GM12878 (cell line): Measurements from ENCODE around the gene SELPLG. TPM values are rescaled to one million over a fixed set of nuclear protein-coding genes. Genes with fewer than 3 reads are reported as not detected.

Experiments
- ATAC-seq: fragments of 200-7000 bp; cut with Tn5 transposase; 3 replicates; pipeline ENCODE4 v1.9.1; 2020; ENCODE audit warnings: mild to moderate bottlenecking, moderate library complexity
- BruUV-seq: library from RNA; stranded (reverse); fragments of 400-500 nt; replicated peaks from 2 replicates; lab custom pipeline; 2021; lab: Mats Ljungman, UMichigan
- CTCF ChIA-PET: fragments of 300-600 bp; sonication (Branson Sonifier 250); formaldehyde crosslinking; extraction: SDS; loops from one replicate; lab custom pipeline; 2021; ENCODE audit warnings: inconsistent platforms; lab: Yijun Ruan, JAX
- POLR2A ChIA-PET: fragments of 350-600 bp; formaldehyde crosslinking; extraction: SDS; loops from one replicate; lab custom pipeline; 2021; ENCODE audit warnings: inconsistent platforms; lab: Charles Lee
- RAD21 ChIA-PET: fragments of 300-600 bp; sonication (Branson Sonifier 250); formaldehyde crosslinking; loops from one replicate; lab custom pipeline; 2023; ENCODE audit warnings: antibody characterized with exemption; ENCODE audit not compliant: unreplicated experiment; lab: Charles Lee
- SMC1A ChIA-PET: fragments of 300-600 bp; sonication (Branson Sonifier 250); formaldehyde crosslinking; loops from one replicate; lab custom pipeline; 2023; ENCODE audit not compliant: unreplicated experiment, uncharacterized antibody; lab: Charles Lee
- DNase-seq: peaks from one replicate; pipeline ENCODE4 v3.0.0-alpha.2; 2011; ENCODE audit warnings: low read depth, low spot score
- FAIRE-seq: peaks from 3 replicates; lab custom pipeline; 2011; peaks lifted over from hg19 to GRCh38; lab: Jason Lieb, UNC
- H2AFZ ChIP-seq: 2 replicates; pipeline ENCODE4 v1.6.0; 2011; ENCODE audit warnings: low read depth, low read length, control low read depth; ENCODE audit not compliant: control insufficient read depth
- H3K27ac ChIP-seq: 2 replicates; pipeline ENCODE4 v1.5.1; 2011; ENCODE audit warnings: control low read depth; ENCODE audit not compliant: control insufficient read depth, insufficient read depth
- H3K27me3 ChIP-seq, 2 experiments: replicated peaks in 1 of 2; 2 replicates each; pipeline versions ENCODE4 v1.6.0 to v1.6.1; 2011; ENCODE audit warnings: low read length in 1 of 2; ENCODE audit not compliant: control insufficient read depth in 2 of 2, insufficient read depth in 2 of 2
- H3K36me3 ChIP-seq, 2 experiments: 2 replicates each; pipeline ENCODE4 v1.5.1; 2011; ENCODE audit warnings: low read length in 1 of 2; ENCODE audit not compliant: control insufficient read depth in 2 of 2, insufficient read depth in 2 of 2
- H3K4me1 ChIP-seq: 2 replicates; pipeline ENCODE4 v1.6.1; 2011; ENCODE audit warnings: mild to moderate bottlenecking, low read length, moderate library complexity, mixed read lengths; ENCODE audit not compliant: control insufficient read depth, insufficient read depth
- H3K4me2 ChIP-seq: 2 replicates; pipeline ENCODE4 v1.6.0; 2011; ENCODE audit warnings: control low read depth; ENCODE audit not compliant: control insufficient read depth, insufficient read depth
- H3K4me3 ChIP-seq: fragments of 200-600 bp; sonication (generic); 2 replicates; pipeline ENCODE4 v1.5.1; 2016
- H3K79me2 ChIP-seq: 2 replicates; pipeline ENCODE4 v1.6.0; 2011; ENCODE audit warnings: low read length; ENCODE audit not compliant: control insufficient read depth, insufficient read depth
- H3K9ac ChIP-seq: 2 replicates; pipeline ENCODE4 v1.8.0; 2011; ENCODE audit warnings: low read length, control low read depth, mixed read lengths; ENCODE audit not compliant: control insufficient read depth, insufficient read depth
- H3K9me3 ChIP-seq: replicated peaks from 3 replicates; pipeline ENCODE4 v1.5.1; 2011; ENCODE audit warnings: mild to moderate bottlenecking, low read length; ENCODE audit not compliant: control insufficient read depth, insufficient read depth
- H4K20me1 ChIP-seq: 2 replicates; pipeline ENCODE4 v1.6.0; 2011; ENCODE audit not compliant: control insufficient read depth, insufficient read depth
- BCL3 ChIP-seq: IDR thresholded peaks from 2 replicates; pipeline ENCODE4 v1.6.1; 2011; ENCODE audit warnings: borderline replicate concordance, low read depth, mild to moderate bottlenecking, moderate library complexity, low read length; ENCODE audit not compliant: insufficient read depth, poor library complexity, severe bottlenecking
- HDAC6 ChIP-seq: fragments of 200-600 bp; sonication (generic); IDR thresholded peaks from one replicate; pipeline ENCODE4 v1.8.0; 2017; ENCODE audit warnings: antibody characterized with exemption; ENCODE audit not compliant: unreplicated experiment
- WGBS: methylation state at CpG from one replicate; pipeline ENCODE4 v1.1.6; 2016; ENCODE audit warnings: low lambda C conversion rate; ENCODE audit not compliant: insufficient replicate concordance, insufficient coverage; ENCODE audit errors: missing lambda C conversion rate; 5-methylcytosine and 5-hydroxymethylcytosine counted together
- in situ Hi-C: fragments of 300-500 bp; cut with MboI; formaldehyde crosslinking; loops from 9 replicates; pipeline ENCODE4 v1.14.3; 2018; ENCODE audit warnings: mixed read lengths
- intact Hi-C: fragments of 100-400 bp; cut with micrococcal nuclease; formaldehyde crosslinking; loops from one replicate; pipeline ENCODE4 v1.14.2; 2022; ENCODE audit not compliant: unreplicated experiment
- polyA plus RNA-seq, 11 experiments: library from polyadenylated mRNA; depleted of rRNA in 4 of 11; unstranded in 6 of 11; stranded (reverse) in 5 of 11; fragments of >200 nt; fragmentation: Nextera tagmentation in 4 of 11; fragmentation: Illumina TruSeq in 1 of 11; extraction: Ambion mirVana in 4 of 11; extraction: Trizol in 1 of 11; gene quantifications; 1 replicate in 1 of 11; 2 replicates in 10 of 11; pipeline versions ENCODE4 v1.2.1 to v1.2.3, GENCODE V29; 2011 to 2016; ENCODE audit warnings: inconsistent platforms in 2 of 11, missing spikeins in 2 of 11, low read depth in 1 of 11
- total RNA-seq, 4 experiments: library from RNA; depleted of rRNA in 3 of 4; stranded (reverse); fragments of >200 nt in 3 of 4; fragmentation: Illumina TruSeq in 1 of 4; extraction: Trizol in 1 of 4; gene quantifications; 2 replicates each; pipeline versions ENCODE4 v1.2.1 to v1.2.3, GENCODE V29; 2013 to 2021

Gene SELPLG
- total and polyA plus RNA-seq, 10 of the 15 experiments (the other 5 are each of a cell fraction or from before 2014, with no cell fraction given) = 3.2 to 32.3 (median 23.9) TPM

DNA sequence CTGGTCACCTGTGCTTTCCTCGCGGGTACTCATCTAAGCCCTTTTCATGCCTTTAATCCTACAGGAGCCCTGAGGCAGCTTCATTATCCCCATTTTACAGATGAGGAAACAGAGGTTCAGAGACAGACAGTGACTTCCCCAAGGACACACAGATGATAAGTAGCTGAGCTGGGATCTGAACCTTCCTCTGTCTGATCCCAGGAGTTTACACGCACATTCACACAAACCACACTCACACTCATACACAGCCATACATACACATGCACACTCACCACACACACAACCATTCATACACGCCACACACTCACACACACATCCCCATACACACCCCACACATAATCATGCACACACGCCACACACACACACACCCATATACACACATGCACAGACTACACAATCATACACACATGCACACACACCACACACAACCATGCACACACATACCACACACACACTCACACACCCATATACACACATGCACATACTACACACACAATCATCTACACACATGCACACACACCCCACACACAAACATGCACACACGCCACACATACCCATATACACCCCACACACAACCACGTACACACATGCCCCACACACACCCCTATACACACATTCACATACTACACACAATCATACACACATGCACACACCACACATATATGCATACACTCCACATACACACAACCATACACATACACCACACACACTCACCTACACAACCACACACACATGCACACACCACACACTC is 38.6 kb downstream of the SELPLG start:
- no peak for FAIRE-seq
- no peak for ATAC-seq
- in situ Hi-C loops = no loop called here

More for the DNA sequence above, 38.6 kb downstream of the SELPLG start:
- Histone ChIP-seq H2AFZ (no peak overlapping the region), H3K36me3 (no peaks in the 10 kb centered on the region), H3K4me2 (no peak overlapping the region), H4K20me1 (no peaks in the 10 kb centered on the region), H3K27ac (no peak overlapping the region), H3K9me3 (no peaks in the 10 kb centered on the region), H3K79me2 (no peaks in the 10 kb centered on the region), H3K4me1 (no peaks in the 10 kb centered on the region), H3K4me3 (no peak overlapping the region), H3K27me3 (no peaks in the 10 kb centered on the region), H3K9ac (no peak overlapping the region)
- TF ChIP-seq HDAC6 (no peak), BCL3 (peak; percentile 42)
- 59% methylated on average over 7 of the region's 7 CpGs for WGBS
- BruUV-seq = no TSS peak
- intact Hi-C loops = no loop called here
- SMC1A ChIA-PET = interaction anchor here (0.9 to 1.5 kb wide), 5 partner anchors 9 to 45 kb away, joined by 3 to 5 read pairs (median 3); no protein-coding TSS in a partner anchor
- CTCF ChIA-PET = interaction anchor here (1.1 to 1.3 kb wide), 4 partner anchors 13 to 30 kb away, joined by 3 read pairs; no protein-coding TSS in a partner anchor
- RAD21 ChIA-PET = no interaction called here
- POLR2A ChIA-PET = interaction anchor here (0.6 kb wide), 1 partner anchor 254 kb away, joined by 3 read pairs; no protein-coding TSS in a partner anchor
- no peak for DNase-seq
